HepG2 (cell line): ENCODE results near the gene ERICH6. TPM values are rescaled to one million over a fixed set of nuclear protein-coding genes. Genes with fewer than 3 reads are reported as not detected.

Source experiments
- ATAC-seq: fragments of 200-7000 bp; cut with Tn5 transposase; 3 replicates; pipeline ENCODE4 v1.9.1; 2020; ENCODE audit warnings: mild to moderate bottlenecking, moderate library complexity
- BruUV-seq: library from RNA; stranded (reverse); fragments of 400-500 nt; replicated peaks from 2 replicates; lab custom pipeline; 2021; lab: Mats Ljungman, UMichigan
- CTCF ChIA-PET: fragments of 300-600 bp; formaldehyde crosslinking; extraction: SDS; loops from one replicate; lab custom pipeline; 2021; ENCODE audit warnings: low total read pairs, inconsistent platforms, low intra/inter-chr PET ratio; lab: Yijun Ruan, JAX
- POLR2A ChIA-PET: fragments of 350-600 bp; sonication (Branson Sonifier 250); formaldehyde crosslinking; loops from one replicate; lab custom pipeline; 2020; ENCODE audit warnings: antibody characterized with exemption, inconsistent platforms; lab: Yijun Ruan, JAX
- DNase-seq: peaks from one replicate; pipeline ENCODE4 v3.0.0-alpha.2; 2015; ENCODE audit warnings: low spot score
- FAIRE-seq: peaks from 3 replicates; lab custom pipeline; 2011; peaks lifted over from hg19 to GRCh38; lab: Jason Lieb, UNC
- H2AFZ ChIP-seq: one replicate; pipeline ENCODE4 v1.6.1; 2011; ENCODE audit warnings: low read length, inconsistent platforms
- H3K27ac ChIP-seq: fragments of 300-600 bp; 3 replicates; pipeline ENCODE4 v1.8.0; 2011; ENCODE audit warnings: mixed run types, mild to moderate bottlenecking, mixed read lengths, low read length, inconsistent platforms; ENCODE audit not compliant: insufficient read depth; ENCODE audit errors: extremely low read length
- H3K27me3 ChIP-seq, 2 experiments: fragments of 200-600 bp in 1 of 2; 2 replicates in 1 of 2; 3 replicates in 1 of 2; pipeline versions ENCODE4 v1.6.0 to v1.8.0; 2011; ENCODE audit warnings: low read length in 2 of 2, mild to moderate bottlenecking in 2 of 2, moderate library complexity in 2 of 2, inconsistent platforms in 1 of 2; ENCODE audit not compliant: insufficient read depth in 2 of 2, control insufficient read depth in 1 of 2
- H3K36me3 ChIP-seq, 2 experiments: fragments of 200-600 bp in 1 of 2; replicated peaks in 1 of 2; 2 replicates in 1 of 2; 3 replicates in 1 of 2; pipeline versions ENCODE4 v1.5.1 to v1.8.0; 2011; ENCODE audit warnings: low read length in 2 of 2, inconsistent platforms in 1 of 2; ENCODE audit not compliant: insufficient read depth in 2 of 2, control insufficient read depth in 1 of 2
- H3K4me1 ChIP-seq: 2 replicates; pipeline ENCODE4 v1.5.1; 2012; ENCODE audit warnings: low read length, inconsistent platforms; ENCODE audit not compliant: insufficient read depth
- H3K4me2 ChIP-seq: 2 replicates; pipeline ENCODE4 v1.6.0; 2011; ENCODE audit warnings: low read depth, low read length, inconsistent platforms
- H3K4me3 ChIP-seq, 3 experiments: fragments of 200-600 bp in 1 of 3; sonication (generic), shearing (Covaris generic) in 1 of 3; replicated peaks in 1 of 3; 2 replicates each; pipeline ENCODE4 v1.5.1; 2011 to 2016; ENCODE audit warnings: low read length in 3 of 3, inconsistent platforms in 2 of 3, low read depth in 2 of 3, mild to moderate bottlenecking in 2 of 3, control low read depth in 1 of 3, mixed read lengths in 1 of 3; ENCODE audit not compliant: insufficient read depth in 1 of 3
- H3K79me2 ChIP-seq: one replicate; pipeline ENCODE4 v1.6.1; 2011; ENCODE audit warnings: low read length, inconsistent platforms; ENCODE audit not compliant: insufficient read depth
- H3K9ac ChIP-seq: 2 replicates; pipeline ENCODE4 v1.6.0; 2011; ENCODE audit warnings: mild to moderate bottlenecking, low read depth, low read length, inconsistent platforms; ENCODE audit not compliant: insufficient read depth
- H3K9me3 ChIP-seq: 2 replicates; pipeline ENCODE4 v1.5.1; 2012; ENCODE audit warnings: mild to moderate bottlenecking, low read length
- H4K20me1 ChIP-seq: 2 replicates; pipeline ENCODE4 v1.6.0; 2011; ENCODE audit warnings: inconsistent platforms, mild to moderate bottlenecking, low read length, moderate library complexity; ENCODE audit not compliant: insufficient read depth
- BHLHE40 ChIP-seq: IDR thresholded peaks from 2 replicates; pipeline ENCODE4 v1.6.1; 2011; ENCODE audit warnings: low read length, improper control_type of control experiment
- CEBPG ChIP-seq: IDR thresholded peaks from 2 replicates; pipeline ENCODE4 v1.6.1; 2016
- PITX1 ChIP-seq: sonication (generic); formaldehyde crosslinking; IDR thresholded peaks from 2 replicates; pipeline ENCODE4 v1.5.1; 2020; ENCODE audit warnings: mild to moderate bottlenecking, missing genetic modification reagents
- SOX13 ChIP-seq, 3 experiments: fragments of 450-650 bp in 1 of 3; sonication (generic) in 1 of 3; formaldehyde crosslinking in 1 of 3; IDR thresholded peaks in 2 of 3; conservative IDR thresholded peaks in 1 of 3; 2 replicates each; pipeline versions ENCODE4 v1.5.0 to v1.6.1; 2016 to 2020; ENCODE audit warnings: antibody characterized with exemption in 1 of 3, mild to moderate bottlenecking in 1 of 3, missing compliant biosample characterization in 1 of 3, missing genetic modification reagents in 1 of 3, moderate library complexity in 1 of 3
- SP2 ChIP-seq: sonication (generic); formaldehyde crosslinking; IDR thresholded peaks from 2 replicates; pipeline ENCODE4 v1.5.1; 2020; ENCODE audit warnings: mild to moderate bottlenecking, missing genetic modification reagents
- SPEN ChIP-seq: sonication (generic); formaldehyde crosslinking; IDR thresholded peaks from 2 replicates; pipeline ENCODE4 v1.5.1; 2020; ENCODE audit warnings: low read depth, mild to moderate bottlenecking, missing genetic modification reagents
- TARDBP ChIP-seq: sonication (generic); formaldehyde crosslinking; IDR thresholded peaks from 2 replicates; pipeline ENCODE4 v1.8.0; 2022; ENCODE audit warnings: mild to moderate bottlenecking, missing genetic modification reagents
- ZBTB37 ChIP-seq: sonication (generic); formaldehyde crosslinking; IDR thresholded peaks from 2 replicates; pipeline ENCODE4 v1.4.0; 2020; ENCODE audit warnings: mild to moderate bottlenecking, missing genetic modification reagents
- ZGPAT ChIP-seq: IDR thresholded peaks from 2 replicates; pipeline ENCODE4 v1.6.1; 2016; ENCODE audit warnings: mild to moderate bottlenecking
- ZNF24 ChIP-seq: fragments of 450-650 bp; IDR thresholded peaks from 2 replicates; pipeline ENCODE4 v1.6.1; 2017; ENCODE audit warnings: antibody characterized with exemption, mild to moderate bottlenecking
- ZNF414 ChIP-seq: sonication (generic); formaldehyde crosslinking; IDR thresholded peaks from 2 replicates; pipeline ENCODE4 v1.5.0; 2020; ENCODE audit warnings: missing genetic modification reagents
- ZNF629 ChIP-seq: sonication (generic); formaldehyde crosslinking; conservative IDR thresholded peaks from 2 replicates; pipeline ENCODE4 v1.5.0; 2020; ENCODE audit warnings: missing genetic modification reagents
- ZNF639 ChIP-seq: conservative IDR thresholded peaks from 2 replicates; pipeline ENCODE4 v1.6.1; 2018; ENCODE audit warnings: missing genetic modification reagents
- WGBS: methylation state at CpG from one replicate; pipeline ENCODE4 v1.1.6; 2017; ENCODE audit warnings: low lambda C conversion rate; 5-methylcytosine and 5-hydroxymethylcytosine counted together
- in situ Hi-C: cut with HindIII; loops from 2 replicates; pipeline ENCODE4 v1.10.0; 2017; ENCODE audit warnings: low pct_unique_long_range_greater_than_20kb; ENCODE audit not compliant: extremely low pct_ligation_motif_present
- intact Hi-C: fragments of 100-400 bp; cut with micrococcal nuclease; formaldehyde crosslinking; loops from one replicate; pipeline ENCODE4 v1.10.0; 2022; ENCODE audit not compliant: unreplicated experiment
- polyA plus RNA-seq, 8 experiments: library from polyadenylated mRNA; depleted of rRNA in 3 of 8; stranded (reverse) in 7 of 8; unstranded in 1 of 8; fragments of >200 nt; fragmentation: Illumina TruSeq in 4 of 8; extraction: Trizol in 4 of 8; gene quantifications; 2 replicates each; pipeline versions ENCODE4 v1.2.1 to v1.2.3, GENCODE V29; 2011 to 2016; ENCODE audit warnings: low read depth in 4 of 8, missing spikeins in 1 of 8, mixed read lengths in 1 of 8; ENCODE audit not compliant: insufficient read depth in 1 of 8
- total RNA-seq, 5 experiments: library from RNA; depleted of rRNA; stranded (reverse); fragments of >200 nt; fragmentation: Illumina TruSeq; extraction: Trizol; gene quantifications; 2 replicates each; pipeline ENCODE4 v1.2.3, GENCODE V29; 2016; ENCODE audit warnings: low read depth in 1 of 5

ERICH6 gene
- total and polyA plus RNA-seq, 2 of the 13 experiments (the other 11 are each of a cell fraction or from before 2014, with no cell fraction given), result 0.03 TPM; not detected in 1

- no peak for TF ChIP-seq ZNF24
- TF ChIP-seq PITX1, result 0 out of 2 replicates have a peak, but pooled peaks have one; percentile 24
- peak; percentile 76; the same call in 1 of the 2 replicates for TF ChIP-seq ZGPAT (CRISPR knock-in tag)
Measured at GRCh38 chr3:150733936-150734794, 30.4 kb upstream of the ERICH6 start (continued).

GRCh38 chr3:150733373-150733935, 29.7 kb upstream of the ERICH6 start:
- no peak overlapping the region for H2AFZ ChIP-seq
- H3K4me3 ChIP-seq, result peak overlapping the region in 1 of 3 experiments; percentile 31; a peak in 2 of 6 replicates
- TSS peak; percentile 9 for BruUV-seq
- H3K27me3 ChIP-seq, result no peaks in the 10 kb centered on the region
- H3K4me2 ChIP-seq, result peak overlapping the region; percentile 60
- DNase-seq (peak; percentile 61), ATAC-seq (peak; percentile 26), FAIRE-seq (peak; percentile 26)
- intact Hi-C loops (loop anchor here (10.0 kb wide), 1 partner anchor 329 kb away; the partner anchor contains the start of gene TSC22D2), in situ Hi-C loops (no loop called here)
- H4K20me1 ChIP-seq, result no peaks in the 10 kb centered on the region
- POLR2A ChIA-PET, result interaction anchor here (1.3 to 6.9 kb wide), 2 partner anchors 14 to 30 kb away, joined by 5 to 265 read pairs; partner anchors contain the start of gene SIAH2
- peak overlapping the region; percentile 50 for H3K9ac ChIP-seq
- no peaks in the 10 kb centered on the region for H3K36me3 ChIP-seq
- H3K27ac ChIP-seq, result peak overlapping the region; percentile 79
- H3K4me1 ChIP-seq, result peaks cover 72% of the 10 kb centered on the region
- CTCF ChIA-PET, result no interaction called here
- no peaks in the 10 kb centered on the region for H3K9me3 ChIP-seq
- 21% methylated on average over 8 of the region's 8 CpGs for WGBS
- H3K79me2 ChIP-seq, result no peaks in the 10 kb centered on the region
- TF ChIP-seq SPEN (CRISPR knock-in tag) (0 out of 2 replicates have a peak, but pooled peaks have one; percentile 62), ZNF629 (CRISPR knock-in tag) (no peak), SP2 (CRISPR knock-in tag) (no peak), BHLHE40 (peak; percentile 63; the same call in 1 of the 2 replicates), ZNF414 (CRISPR knock-in tag) (no peak), SOX13 (IDR thresholded peaks at IDR 0.05) (peak; percentile 92), SOX13 (CRISPR knock-in tag; conservative IDR thresholded peaks at IDR 0.05 in 1 of 2, IDR thresholded peaks at IDR 0.05 in 1 of 2) (peak in 1 of 2 experiments; percentile 91; a peak in 2 of 4 replicates), CEBPG (no peak), ZBTB37 (no peak), TARDBP (no peak; the same call in 1 of the 2 replicates), ZNF639 (CRISPR knock-in tag) (0 out of 2 replicates have a peak, but pooled peaks have one; percentile 31)
